Activated CD4-positive, alpha-beta T cell treated with anti-CD3 and anti-CD28 coated beads for 36 hours (primary cell): ENCODE measurements around the gene PEX16. TPM values are rescaled to one million over a fixed set of nuclear protein-coding genes. Genes with fewer than 3 reads are reported as not detected.
"Not testable (repeated sequence)": the region's sequence is repeated elsewhere in the genome, so short reads cannot be mapped to it uniquely, and the experiment has no call there.

Experiments
- ATAC-seq: fragments of 200-7000 bp; cut with Tn5 transposase; one replicate; pipeline ENCODE4 v1.10.0; 2021; ENCODE audit warnings: mild to moderate bottlenecking, moderate library complexity
- CTCF ChIA-PET: fragments of 350-600 bp; sonication (Branson Sonifier 250); formaldehyde crosslinking; loops from one replicate; lab custom pipeline; 2021; ENCODE audit warnings: antibody characterized with exemption; lab: Charles Lee
- POLR2A ChIA-PET: fragments of 350-600 bp; sonication (Branson Sonifier 250); formaldehyde crosslinking; loops from one replicate; lab custom pipeline; 2021; ENCODE audit warnings: antibody characterized with exemption, inconsistent platforms; lab: Charles Lee
- DNase-seq: peaks from one replicate; pipeline ENCODE4 v3.0.0-alpha.2; 2020
- H3K27ac Mint-ChIP-seq: one replicate; pipeline ENCODE4 v1.8.0; 2021; ENCODE audit warnings: mixed read lengths
- H3K27me3 Mint-ChIP-seq: one replicate; pipeline ENCODE4 v1.8.0; 2021; ENCODE audit warnings: mixed read lengths
- H3K36me3 Mint-ChIP-seq: one replicate; pipeline ENCODE4 v1.8.0; 2021; ENCODE audit warnings: low read depth, mixed read lengths
- H3K4me1 Mint-ChIP-seq: one replicate; pipeline ENCODE4 v1.8.0; 2021; ENCODE audit warnings: mixed read lengths
- H3K4me3 Mint-ChIP-seq: one replicate; pipeline ENCODE4 v1.8.0; 2021; ENCODE audit warnings: mild to moderate bottlenecking, moderate library complexity, mixed read lengths
- H3K9me3 Mint-ChIP-seq: one replicate; pipeline ENCODE4 v1.8.0; 2021; ENCODE audit warnings: low read depth, mixed read lengths
- intact Hi-C, 2 experiments: fragments of 100-400 bp; cut with DNase I in 1 of 2; cut with micrococcal nuclease in 1 of 2; formaldehyde crosslinking; loops; one replicate each; pipeline versions ENCODE4 v1.14.2 to v1.15.1; 2022 to 2024; cut with DNase I, micrococcal nuclease
- total RNA-seq, 2 experiments: library from RNA; stranded (reverse); gene quantifications; one replicate each; pipeline ENCODE4 v1.2.3, GENCODE V29; 2021

The PEX16 gene
- total RNA-seq, 2 experiments from 2014 or later = 28.1 to 33.4 TPM

GRCh38 chr11:45915446-45915845 is 2.2 kb downstream of the PEX16 start:
- ChIA-PET POLR2A (interaction anchor here (0.6 kb wide), 1 partner anchor 68 kb away, joined by 3 read pairs; no protein-coding TSS in a partner anchor), CTCF (interaction anchor here (0.6 kb wide), 1 partner anchor 805 kb away, joined by 3 read pairs; no protein-coding TSS in a partner anchor)
- Mint-ChIP-seq H3K27ac (no peak overlapping the region), H3K4me3 (no peak overlapping the region), H3K36me3 (peaks cover 9% of the 10 kb centered on the region), H3K4me1 (peaks cover 28% of the 10 kb centered on the region), H3K27me3 (no peaks in the 10 kb centered on the region), H3K9me3 (no peaks in the 10 kb centered on the region)
- DNase-seq (no peak), ATAC-seq (no peak)
- intact Hi-C loops = loop anchor here (5.0 to 10.0 kb wide), 6 partner anchors 202 to 1852 kb away; partner anchors contain the start of genes ARFGAP2 (in 1 of the 2), CD82 (in 1 of the 2), CKAP5 (in 1 of the 2) and FNBP4 (in 1 of the 2)

GRCh38 chr11:45913942-45914635 is 3.6 kb downstream of the PEX16 start:
- no peak for ATAC-seq
- intact Hi-C loops = loop anchor here in 1 of 2 experiments (10.0 kb wide), 1 partner anchor 1349 kb away; the partner anchor contains the start of gene CD82
- Mint-ChIP-seq H3K9me3 (no peaks in the 10 kb centered on the region), H3K4me3 (no peak overlapping the region), H3K27me3 (no peaks in the 10 kb centered on the region), H3K36me3 (peaks cover 10% of the 10 kb centered on the region), H3K27ac (no peak overlapping the region), H3K4me1 (peaks cover 23% of the 10 kb centered on the region)
- DNase-seq = no peak
- POLR2A ChIA-PET = no interaction called here
- CTCF ChIA-PET = interaction anchor here (0.7 kb wide), 1 partner anchor 622 kb away, joined by 3 read pairs; no protein-coding TSS in a partner anchor

GRCh38 chr11:45913514-45913913 is 4.2 kb downstream of the PEX16 start:
- ChIA-PET CTCF (no interaction called here), POLR2A (no interaction called here)
- H3K4me1 Mint-ChIP-seq = peaks cover 17% of the 10 kb centered on the region
- H3K36me3 Mint-ChIP-seq = peaks cover 10% of the 10 kb centered on the region
- no peaks in the 10 kb centered on the region for H3K27me3 Mint-ChIP-seq
- ATAC-seq (no peak), DNase-seq (no peak)
- intact Hi-C loops = loop anchor here in 1 of 2 experiments (10.0 kb wide), 1 partner anchor 1349 kb away; the partner anchor contains the start of gene CD82
- no peak overlapping the region for H3K4me3 Mint-ChIP-seq
- H3K9me3 Mint-ChIP-seq = no peaks in the 10 kb centered on the region
- no peak overlapping the region for H3K27ac Mint-ChIP-seq

- ChIA-PET CTCF (interaction anchor here (0.6 kb wide), 2 partner anchors 55 to 332 kb away, joined by 3 to 5 read pairs; no protein-coding TSS in a partner anchor), POLR2A (no interaction called here)
- Mint-ChIP-seq H3K9me3 (no peaks in the 10 kb centered on the region), H3K27ac (no peak overlapping the region), H3K4me3 (no peak overlapping the region), H3K4me1 (peaks cover 6% of the 10 kb centered on the region), H3K27me3 (no peaks in the 10 kb centered on the region), H3K36me3 (peaks cover 7% of the 10 kb centered on the region)
- ATAC-seq (no peak), DNase-seq (no peak)
- intact Hi-C loops = loop anchor here in 1 of 2 experiments (10.0 kb wide), 1 partner anchor 1346 kb away; the partner anchor contains the start of gene CD82
Observed at GRCh38 chr11:45910623-45911022, 7.1 kb downstream of the PEX16 start.

GRCh38 chr11:45909594-45910475 is 7.8 kb downstream of the PEX16 start:
- intact Hi-C loops = loop anchor here in 1 of 2 experiments (10.0 kb wide), 1 partner anchor 1345 kb away; the partner anchor contains the start of gene CD82
- Mint-ChIP-seq H3K4me3 (no peak overlapping the region), H3K27me3 (no peaks in the 10 kb centered on the region), H3K36me3 (peaks cover 7% of the 10 kb centered on the region), H3K27ac (no peak overlapping the region), H3K4me1 (peaks cover 3% of the 10 kb centered on the region), H3K9me3 (no peaks in the 10 kb centered on the region)
- ATAC-seq (no peak), DNase-seq (no peak)
- POLR2A ChIA-PET = no interaction called here
- CTCF ChIA-PET = interaction anchor here (0.6 kb wide), 1 partner anchor 54 kb away, joined by 3 read pairs; no protein-coding TSS in a partner anchor

- Mint-ChIP-seq H3K36me3 (peaks cover 4% of the 10 kb centered on the region), H3K4me1 (peaks cover 3% of the 10 kb centered on the region), H3K4me3 (no peak overlapping the region), H3K27me3 (no peaks in the 10 kb centered on the region), H3K9me3 (no peaks in the 10 kb centered on the region), H3K27ac (no peak overlapping the region)
- POLR2A ChIA-PET = no interaction called here
- ATAC-seq (no peak), DNase-seq (no peak)
- intact Hi-C loops = no loop called here
- CTCF ChIA-PET = no interaction called here
Observed at GRCh38 chr11:45907911-45908370, 9.7 kb downstream of the PEX16 start.

- H3K4me1 Mint-ChIP-seq = peaks cover 3% of the 10 kb centered on the region
Observed at GRCh38 chr11:45906965-45907611, 10.6 kb downstream of the PEX16 start, which contains the start of gene FREY1. Gene FREY1 (minus strand): TSS chr11:45907271. CDS start chr11:45907245, 26 bp downstream.

GRCh38 chr11:45906096-45906682 is 11.5 kb downstream of the PEX16 start:
- ATAC-seq (peak; percentile 18), DNase-seq (no peak)
- Mint-ChIP-seq H3K27me3 (no peaks in the 10 kb centered on the region), H3K9me3 (no peaks in the 10 kb centered on the region), H3K27ac (no peak overlapping the region), H3K4me1 (peaks cover 3% of the 10 kb centered on the region), H3K4me3 (no peak overlapping the region), H3K36me3 (peaks cover 4% of the 10 kb centered on the region)
- ChIA-PET POLR2A (no interaction called here), CTCF (no interaction called here)
- intact Hi-C loops = no loop called here

More at GRCh38 chr11:45906965-45907611, 10.6 kb downstream of the PEX16 start, which contains the start of gene FREY1:
- H3K27ac Mint-ChIP-seq = no peak within 1 kb of the TSS
- no peaks in the 10 kb centered on the region for H3K9me3 Mint-ChIP-seq
- CTCF ChIA-PET = no interaction called here
- H3K36me3 Mint-ChIP-seq = peaks cover 4% of the 10 kb centered on the region
- no peak for ATAC-seq
- intact Hi-C loops = no loop called here
- no peak within 1 kb of the TSS for H3K4me3 Mint-ChIP-seq
- POLR2A ChIA-PET = no interaction called here
- no peak for DNase-seq
- H3K27me3 Mint-ChIP-seq = no peaks in the 10 kb centered on the region

GRCh38 chr11:45905576-45905975 is 12.1 kb downstream of the PEX16 start:
- POLR2A ChIA-PET, ATAC-seq: not testable (repeated sequence)

GRCh38 chr11:45905095-45905494 is 12.6 kb downstream of the PEX16 start:
- Mint-ChIP-seq H3K27ac (no peak overlapping the region), H3K27me3 (peaks cover 7% of the 10 kb centered on the region), H3K4me1 (peaks cover 3% of the 10 kb centered on the region), H3K36me3 (no peaks in the 10 kb centered on the region), H3K4me3 (no peak overlapping the region), H3K9me3 (no peaks in the 10 kb centered on the region)
- intact Hi-C loops = no loop called here
- CTCF ChIA-PET = no interaction called here
- no peak for DNase-seq
- POLR2A ChIA-PET = no interaction called here
- no peak for ATAC-seq

More at GRCh38 chr11:45905576-45905975, 12.1 kb downstream of the PEX16 start:
- H3K27ac Mint-ChIP-seq, H3K36me3 Mint-ChIP-seq, H3K27me3 Mint-ChIP-seq, H3K4me1 Mint-ChIP-seq, H3K4me3 Mint-ChIP-seq, intact Hi-C loops, H3K9me3 Mint-ChIP-seq, CTCF ChIA-PET, DNase-seq: not testable (repeated sequence)
